Measurements from ENCODE around the gene MAP1LC3B2.
"Not testable (repeated sequence)": the region's sequence is repeated elsewhere in the genome, so short reads cannot be mapped to it uniquely, and the experiment has no call there.

The MAP1LC3B2 gene

GRCh38 chr12:116561181-116561821 is 2.1 kb downstream of the MAP1LC3B2 start:
- no peak for DNase-seq (ENCODE audit: low spot score)

GRCh38 chr12:116562090-116562489 is 2.9 kb downstream of the MAP1LC3B2 start:
- no peak for DNase-seq (ENCODE audit: low spot score)

- DNase-seq (ENCODE audit: low spot score): no peak
These were observed 4.1 kb downstream of the MAP1LC3B2 start for GRCh38 chr12:116563262-116563661.

GRCh38 chr12:116564080-116564479 is 4.9 kb downstream of the MAP1LC3B2 start:
- no peak for DNase-seq (ENCODE audit: low spot score)

GRCh38 chr12:116565221-116565620 is 6.0 kb downstream of the MAP1LC3B2 start:
- DNase-seq (ENCODE audit: low spot score): not testable (repeated sequence)

GRCh38 chr12:116565963-116566362 is 6.8 kb downstream of the MAP1LC3B2 start:
- DNase-seq (ENCODE audit: low spot score): no peak

GRCh38 chr12:116568203-116568602 is 9.0 kb downstream of the MAP1LC3B2 start:
- no peak for DNase-seq (ENCODE audit: low spot score)

- DNase-seq (ENCODE audit: low spot score): no peak
These were observed 11.9 kb downstream of the MAP1LC3B2 start for GRCh38 chr12:116571089-116571488.

- no peak for DNase-seq (ENCODE audit: low spot score)
These were observed 14.6 kb downstream of the MAP1LC3B2 start for GRCh38 chr12:116573776-116574175.

GRCh38 chr12:116575754-116576153 is 16.6 kb downstream of the MAP1LC3B2 start:
- DNase-seq (ENCODE audit: low spot score): not testable (repeated sequence)

- DNase-seq (ENCODE audit: low spot score): no peak
These were observed 18.0 kb downstream of the MAP1LC3B2 start for GRCh38 chr12:116577154-116577561.

- no peak for DNase-seq (ENCODE audit: low spot score)
These were observed 18.9 kb downstream of the MAP1LC3B2 start for GRCh38 chr12:116578051-116578450.

GRCh38 chr12:116582610-116583009 is 23.4 kb downstream of the MAP1LC3B2 start:
- no peak for DNase-seq (ENCODE audit: low spot score)

- no peak for DNase-seq (ENCODE audit: low spot score)
These were observed 24.0 kb downstream of the MAP1LC3B2 start for GRCh38 chr12:116583129-116583694.

- DNase-seq (ENCODE audit: low spot score): no peak
These were observed 28.1 kb downstream of the MAP1LC3B2 start for GRCh38 chr12:116587270-116587669.

GRCh38 chr12:116588390-116589028 is 29.3 kb downstream of the MAP1LC3B2 start:
- no peak for DNase-seq (ENCODE audit: low spot score)

- no peak for DNase-seq (ENCODE audit: low spot score)
These were observed 30.4 kb downstream of the MAP1LC3B2 start for GRCh38 chr12:116589581-116589980.

GRCh38 chr12:116590561-116590960 is 31.4 kb downstream of the MAP1LC3B2 start:
- DNase-seq (ENCODE audit: low spot score): no peak

- peak; percentile 27 for DNase-seq (ENCODE audit: low spot score)
These were observed 32.9 kb downstream of the MAP1LC3B2 start for GRCh38 chr12:116591855-116592637.

- no peak for DNase-seq (ENCODE audit: low spot score)
These were observed 33.5 kb downstream of the MAP1LC3B2 start for GRCh38 chr12:116592731-116593130.

- no peak for DNase-seq (ENCODE audit: low spot score)
These were observed 35.3 kb downstream of the MAP1LC3B2 start for GRCh38 chr12:116594325-116595038.

- DNase-seq (ENCODE audit: low spot score): peak; percentile 80
These were observed 36.0 kb downstream of the MAP1LC3B2 start for GRCh38 chr12:116595186-116595585.

Measured in AG08395 (cell line).